HL-60 (cell line): ENCODE results near the gene PDE11A.

ENCODE experiments used
- CTCF ChIP-seq: IDR thresholded peaks from one replicate; pipeline ENCODE4 v1.5.1; 2011; ENCODE audit warnings: low read length, control low read depth, inconsistent platforms; ENCODE audit not compliant: insufficient read depth
- GABPA ChIP-seq: IDR thresholded peaks from 2 replicates; pipeline ENCODE4 v1.6.1; 2012; ENCODE audit warnings: low read depth
- SPI1 ChIP-seq: IDR thresholded peaks from 2 replicates; pipeline ENCODE4 v1.6.1; 2012; ENCODE audit warnings: low read depth, mild to moderate bottlenecking, borderline replicate concordance

- TF ChIP-seq CTCF (no peak), GABPA (no peak), SPI1 (no peak)
Measured at GRCh38 chr2:178076130-178076529, 3.6 kb upstream of the PDE11A start.
